Measurements from ENCODE around the gene DIPK2B.

DNA sequence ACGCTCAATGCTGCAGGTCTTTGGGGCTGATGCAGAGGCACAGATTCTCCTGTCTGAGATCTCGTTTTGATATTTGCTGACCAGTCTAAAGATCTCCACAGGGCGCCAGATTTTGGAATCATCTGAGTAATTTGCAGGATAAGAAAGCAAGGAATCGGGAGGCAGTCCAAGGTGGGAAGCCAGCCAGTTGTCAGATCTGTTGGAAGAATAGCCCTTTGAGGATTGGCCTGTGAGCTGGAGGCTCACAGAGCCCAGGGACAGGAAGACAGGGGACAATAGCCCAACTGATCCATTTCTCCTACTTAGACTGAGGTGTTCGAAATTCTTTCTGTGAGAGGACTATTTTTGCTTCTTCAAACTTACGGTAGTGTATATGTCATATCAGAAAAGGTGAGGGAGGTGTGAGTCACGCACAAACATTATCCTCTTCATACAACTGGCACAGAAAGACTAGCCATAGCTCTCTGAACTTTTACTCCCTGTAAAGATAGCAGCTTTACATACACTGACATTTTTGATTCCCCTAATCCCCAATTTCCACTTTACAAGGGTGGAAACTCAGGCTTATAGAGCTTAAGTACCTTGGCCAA, 8.8 kb downstream of the DIPK2B start:
- TF ChIP-seq TAF1 (IDR thresholded peaks at IDR 0.05; ENCODE audit: borderline replicate concordance, insufficient read depth, low read length) (no peak), REST (IDR thresholded peaks at IDR 0.05; ENCODE audit: insufficient read depth in 1 of 2, low read depth in 2 of 2, low read length in 2 of 2) (no peak), SIN3A (IDR thresholded peaks at IDR 0.05; ENCODE audit: borderline replicate concordance, insufficient read depth, low read length) (no peak), POLR2AphosphoS5 (IDR thresholded peaks at IDR 0.05; ENCODE audit: low read depth, low read length) (no peak), FOXP2 (optimal IDR thresholded peaks at IDR 0.05; ENCODE audit: borderline replicate concordance, extremely low read depth, extremely low read length, insufficient read depth) (no peak)

All from PFSK-1 (cell line).